Measurements from ENCODE around the gene LNP1.
"Not testable (repeated sequence)": the region's sequence is repeated elsewhere in the genome, so short reads cannot be mapped to it uniquely, and the experiment has no call there.

- TF ChIP-seq, protein P1, sequence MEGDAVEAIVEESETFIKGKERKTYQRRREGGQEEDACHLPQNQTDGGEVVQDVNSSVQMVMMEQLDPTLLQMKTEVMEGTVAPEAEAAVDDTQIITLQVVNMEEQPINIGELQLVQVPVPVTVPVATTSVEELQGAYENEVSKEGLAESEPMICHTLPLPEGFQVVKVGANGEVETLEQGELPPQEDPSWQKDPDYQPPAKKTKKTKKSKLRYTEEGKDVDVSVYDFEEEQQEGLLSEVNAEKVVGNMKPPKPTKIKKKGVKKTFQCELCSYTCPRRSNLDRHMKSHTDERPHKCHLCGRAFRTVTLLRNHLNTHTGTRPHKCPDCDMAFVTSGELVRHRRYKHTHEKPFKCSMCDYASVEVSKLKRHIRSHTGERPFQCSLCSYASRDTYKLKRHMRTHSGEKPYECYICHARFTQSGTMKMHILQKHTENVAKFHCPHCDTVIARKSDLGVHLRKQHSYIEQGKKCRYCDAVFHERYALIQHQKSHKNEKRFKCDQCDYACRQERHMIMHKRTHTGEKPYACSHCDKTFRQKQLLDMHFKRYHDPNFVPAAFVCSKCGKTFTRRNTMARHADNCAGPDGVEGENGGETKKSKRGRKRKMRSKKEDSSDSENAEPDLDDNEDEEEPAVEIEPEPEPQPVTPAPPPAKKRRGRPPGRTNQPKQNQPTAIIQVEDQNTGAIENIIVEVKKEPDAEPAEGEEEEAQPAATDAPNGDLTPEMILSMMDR (conservative IDR thresholded peaks at IDR 0.05; ENCODE audit: low read length) = not testable (repeated sequence)
- not testable (repeated sequence) for TF ChIP-seq EZH2phosphoT487 (IDR thresholded peaks at IDR 0.05; ENCODE audit: borderline replicate concordance, low read depth, low read length)
Observed at GRCh38 chr3:100351770-100352169, 49.6 kb upstream of the LNP1 start.

Data from OCI-LY7 (cell line).